ENCODE results near the gene TM9SF1.

- TF ChIP-seq ARNTL (CRISPR knock-in tag; IDR thresholded peaks at IDR 0.05; ENCODE audit: borderline replicate concordance, low read depth) (no peak), OSR1 (CRISPR knock-in tag; IDR thresholded peaks at IDR 0.05) (no peak), SNAI2 (CRISPR knock-in tag; IDR thresholded peaks at IDR 0.05) (no peak), PPARA (CRISPR knock-in tag; IDR thresholded peaks at IDR 0.05; ENCODE audit: borderline replicate concordance) (no peak), ZC3H10 (CRISPR knock-in tag; IDR thresholded peaks at IDR 0.05) (no peak), ESRRG (CRISPR knock-in tag; IDR thresholded peaks at IDR 0.05) (no peak), ZFP3 (CRISPR knock-in tag; IDR thresholded peaks at IDR 0.05) (no peak), TSHZ2 (CRISPR knock-in tag; IDR thresholded peaks at IDR 0.05) (no peak)
Measured at GRCh38 chr14:24194873-24195185, 412 bp downstream of the TM9SF1 start.
